Measurements from ENCODE around the gene P3H2.

The P3H2 gene

DNA sequence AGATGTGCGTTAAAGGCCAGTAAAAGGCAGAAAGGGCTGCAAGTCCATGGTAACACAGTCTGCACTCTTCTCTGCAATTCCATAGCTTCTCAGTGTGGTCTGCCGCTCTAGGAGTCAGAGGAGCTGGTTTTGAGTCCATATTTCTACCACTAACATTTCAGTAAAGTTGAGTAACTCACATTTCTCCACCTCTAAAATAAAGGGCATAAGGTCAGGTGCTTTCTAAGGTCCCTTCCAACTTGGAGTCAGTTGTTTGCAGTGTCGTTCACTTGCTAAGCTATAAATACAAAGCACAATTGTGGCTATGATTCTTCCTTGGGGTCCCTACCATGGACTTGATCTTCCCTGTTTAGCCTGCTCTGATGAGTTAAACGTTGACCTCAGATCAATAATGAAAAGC is 171.1 kb downstream of the P3H2 start:
- in situ Hi-C loops (cut with MboI; ENCODE audit: low sequenced_read_pairs) = no loop called here

DNA sequence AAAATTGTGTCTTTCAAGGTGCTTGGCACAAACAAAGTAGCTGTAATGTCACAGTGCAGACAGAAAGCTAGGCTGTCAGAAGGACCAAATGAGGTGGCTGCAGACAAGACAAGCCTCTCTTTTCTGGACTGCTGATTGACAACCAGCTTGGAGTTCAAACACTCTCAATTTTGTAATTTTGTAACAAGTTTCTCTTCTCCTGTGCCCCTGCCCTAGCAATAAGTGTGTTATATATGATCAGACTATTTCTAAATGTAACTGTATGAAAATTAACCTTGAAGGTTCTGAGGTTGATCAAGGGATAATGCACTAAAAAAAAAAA is 172.0 kb downstream of the P3H2 start:
- in situ Hi-C loops (cut with MboI; ENCODE audit: low sequenced_read_pairs) = no loop called here

DNA sequence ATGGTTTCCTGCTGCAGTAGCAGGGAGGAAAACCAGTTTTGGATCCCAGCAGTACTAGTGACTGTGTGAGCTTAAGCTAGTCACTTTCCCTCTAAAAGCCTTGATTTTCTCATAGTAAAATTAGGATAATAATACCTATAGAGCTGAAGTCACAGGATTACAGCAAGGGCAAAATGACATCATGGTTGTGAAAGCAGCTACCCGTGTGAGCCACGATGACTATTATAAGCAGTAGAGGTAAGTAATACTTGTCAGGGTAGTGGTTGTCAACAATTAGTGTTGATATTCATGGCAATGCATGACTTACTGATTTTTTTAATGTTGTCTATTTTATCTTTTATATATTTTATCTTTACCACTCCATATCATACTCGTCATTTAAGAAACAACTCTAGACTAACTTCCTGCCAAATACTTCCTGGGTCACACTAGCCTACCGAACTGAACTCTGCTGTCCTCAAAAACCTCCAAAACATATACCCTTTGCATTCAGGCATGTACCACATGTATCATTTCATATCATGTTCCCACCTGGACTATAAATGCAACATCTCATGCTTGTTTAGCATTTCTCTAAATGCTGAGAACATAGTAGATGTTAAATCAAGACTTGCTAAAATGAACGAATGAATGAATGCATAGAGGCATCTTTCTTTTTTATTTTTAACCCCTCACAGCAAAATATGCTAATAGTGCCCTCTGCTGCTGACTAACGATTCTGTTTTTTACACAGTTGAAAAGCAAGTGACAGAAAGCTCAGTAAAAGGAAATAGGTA is 172.6 kb downstream of the P3H2 start:
- in situ Hi-C loops (cut with MboI; ENCODE audit: low sequenced_read_pairs) = no loop called here

DNA sequence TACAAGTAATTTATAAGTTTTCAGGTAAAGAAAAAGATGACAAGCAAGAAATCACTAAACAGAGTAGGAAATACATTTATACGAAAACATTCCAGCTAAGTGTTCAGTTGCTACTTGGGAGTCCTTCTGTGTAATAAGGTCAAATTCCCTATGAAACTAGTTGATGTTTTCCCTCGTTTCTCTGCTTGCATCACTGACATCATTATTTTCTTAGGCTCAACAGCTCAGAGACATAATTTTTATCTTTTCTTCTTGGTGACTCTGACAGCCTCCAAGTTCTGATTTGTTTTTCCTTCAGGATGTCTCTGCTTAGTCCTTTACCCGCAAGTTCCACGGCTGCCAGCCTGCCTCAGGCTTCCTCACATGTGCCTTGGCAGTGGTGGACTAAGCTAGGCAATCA is 173.6 kb downstream of the P3H2 start:
- in situ Hi-C loops (cut with MboI; ENCODE audit: low sequenced_read_pairs) = no loop called here

DNA sequence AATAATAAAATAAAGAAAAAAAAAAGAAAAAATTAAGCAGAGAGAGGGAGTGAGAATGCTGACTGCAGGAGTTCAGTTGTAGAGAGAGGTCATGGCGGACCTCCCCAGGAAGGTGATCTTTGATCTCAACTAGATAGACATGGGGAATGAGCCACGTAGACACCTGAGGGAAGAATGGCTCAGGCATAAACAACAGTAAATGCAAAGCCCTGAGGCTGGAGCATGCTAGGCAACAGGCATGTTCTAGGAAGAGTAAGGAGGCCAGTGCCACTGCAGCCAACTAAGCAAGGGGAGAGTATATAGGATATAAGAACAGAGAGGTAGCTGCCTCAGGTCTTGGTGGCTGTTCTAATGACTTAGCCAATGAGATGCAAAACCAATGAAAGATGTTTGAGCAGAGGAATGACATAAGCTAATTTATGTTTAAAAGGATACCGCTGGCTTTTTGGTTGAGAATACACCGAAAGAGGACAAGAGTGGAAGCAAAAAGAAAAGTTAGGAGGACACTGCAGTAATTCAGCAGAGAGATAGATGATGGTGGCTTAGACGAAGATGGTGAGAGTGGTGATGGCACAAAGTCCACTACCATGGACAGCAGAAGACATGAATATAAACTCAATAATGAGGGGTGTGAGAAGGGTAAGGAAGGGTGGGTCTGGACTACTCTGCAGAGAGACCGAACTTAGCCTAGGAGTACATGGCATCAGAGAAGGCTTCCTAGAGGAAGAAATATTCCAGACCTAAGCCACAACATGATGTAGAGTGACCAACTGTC is 174.6 kb downstream of the P3H2 start:
- in situ Hi-C loops (cut with MboI; ENCODE audit: low sequenced_read_pairs) = no loop called here

DNA sequence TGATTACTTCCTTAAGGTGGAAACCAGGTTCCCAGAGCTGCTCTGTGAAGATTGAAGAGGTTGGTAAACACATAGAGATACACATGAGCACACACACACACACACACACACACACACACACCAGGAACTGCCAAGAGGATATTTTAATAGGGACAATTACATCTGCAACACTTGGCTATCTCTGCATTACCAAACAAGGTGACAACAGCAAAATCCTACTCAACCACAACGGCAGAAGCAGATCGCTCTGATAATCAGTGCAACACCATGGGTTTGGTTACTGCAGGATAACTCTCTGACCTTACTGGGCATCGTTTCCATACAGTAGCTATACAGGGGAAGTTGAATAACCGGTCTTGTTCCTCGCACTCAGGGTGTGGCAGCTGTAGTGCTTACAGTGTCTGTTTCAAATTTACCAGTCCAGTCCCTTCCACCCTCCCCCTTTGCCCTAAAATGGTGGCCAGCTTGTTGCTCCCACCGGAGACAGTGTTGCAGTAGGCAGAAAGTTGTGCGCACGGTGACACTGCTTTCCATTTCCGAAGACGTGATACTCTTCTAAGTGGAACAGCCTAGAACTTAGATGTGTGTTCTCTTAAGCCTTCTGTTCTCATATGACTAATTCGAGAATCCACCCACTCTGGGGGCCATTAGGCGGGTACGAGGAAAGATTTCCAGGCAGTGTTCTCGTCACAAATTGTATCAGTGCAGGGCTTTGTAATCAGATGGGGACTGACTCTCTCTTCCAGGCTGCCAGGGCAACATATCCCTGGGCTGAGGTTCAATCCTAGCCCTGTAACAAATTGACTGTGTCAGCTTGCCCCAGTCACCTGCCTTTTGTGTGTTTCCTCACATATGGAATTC is 176.2 kb downstream of the P3H2 start:
- in situ Hi-C loops (cut with MboI; ENCODE audit: low sequenced_read_pairs) = no loop called here

DNA sequence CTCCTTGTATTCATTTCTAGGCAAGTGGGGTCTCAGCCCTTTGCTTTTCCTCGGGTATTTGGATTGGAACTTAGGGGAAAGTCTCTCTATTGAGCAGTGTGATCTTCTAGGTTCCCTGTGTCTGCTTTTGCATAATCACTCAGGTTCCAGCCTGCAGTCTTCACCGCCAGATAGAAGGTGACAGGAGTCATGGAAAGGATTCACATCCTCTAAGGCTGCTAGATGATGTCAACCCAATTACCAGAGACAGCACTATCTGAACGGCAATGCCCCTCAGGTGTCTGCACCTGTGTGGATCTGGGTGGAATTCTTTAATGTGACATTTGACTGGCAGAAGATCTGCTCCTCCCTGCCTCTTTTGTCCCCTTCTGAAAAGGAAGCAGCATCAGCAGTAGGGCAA is 177.7 kb downstream of the P3H2 start:
- in situ Hi-C loops (cut with MboI; ENCODE audit: low sequenced_read_pairs) = no loop called here

DNA sequence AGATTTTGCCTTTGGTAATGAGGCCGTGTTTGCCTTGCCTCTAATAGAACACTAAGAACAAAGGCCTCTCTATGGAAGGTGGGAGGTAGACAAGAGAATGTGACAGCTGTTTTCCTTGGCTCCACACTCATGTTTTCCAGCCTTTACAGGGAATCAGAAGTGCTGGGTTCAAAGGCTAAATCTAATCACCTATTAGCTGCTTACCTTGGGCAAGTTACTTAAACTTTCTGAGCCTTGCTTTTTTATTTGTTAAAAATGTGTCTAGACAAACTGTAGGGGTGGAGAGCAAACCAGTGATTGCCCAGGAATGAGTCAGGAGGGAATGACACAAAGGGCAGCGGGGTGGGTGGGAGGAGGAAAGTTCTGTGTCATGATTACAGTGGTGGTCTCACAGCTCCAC is 179.0 kb downstream of the P3H2 start:
- in situ Hi-C loops (cut with MboI; ENCODE audit: low sequenced_read_pairs) = no loop called here

DNA sequence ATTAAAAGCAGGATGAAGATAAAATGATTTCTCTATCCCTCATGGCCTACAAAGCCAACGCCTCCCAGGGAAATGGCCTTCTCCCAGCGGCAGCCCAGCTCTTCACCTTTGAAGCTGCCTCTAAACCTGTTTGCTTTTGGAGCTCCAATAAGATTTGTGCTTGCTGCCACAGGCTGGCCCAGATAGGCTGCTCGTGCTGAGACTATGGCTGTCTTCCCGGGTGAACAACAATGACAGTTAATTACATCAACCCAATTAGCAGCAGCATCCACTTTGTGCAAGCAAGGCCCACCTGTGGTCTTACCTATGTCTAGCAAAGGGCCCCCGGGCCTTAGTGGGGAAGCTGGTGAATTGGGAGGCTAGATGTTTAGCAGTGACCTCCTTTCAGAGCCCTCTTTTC is 179.6 kb downstream of the P3H2 start:
- in situ Hi-C loops (cut with MboI; ENCODE audit: low sequenced_read_pairs) = no loop called here

DNA sequence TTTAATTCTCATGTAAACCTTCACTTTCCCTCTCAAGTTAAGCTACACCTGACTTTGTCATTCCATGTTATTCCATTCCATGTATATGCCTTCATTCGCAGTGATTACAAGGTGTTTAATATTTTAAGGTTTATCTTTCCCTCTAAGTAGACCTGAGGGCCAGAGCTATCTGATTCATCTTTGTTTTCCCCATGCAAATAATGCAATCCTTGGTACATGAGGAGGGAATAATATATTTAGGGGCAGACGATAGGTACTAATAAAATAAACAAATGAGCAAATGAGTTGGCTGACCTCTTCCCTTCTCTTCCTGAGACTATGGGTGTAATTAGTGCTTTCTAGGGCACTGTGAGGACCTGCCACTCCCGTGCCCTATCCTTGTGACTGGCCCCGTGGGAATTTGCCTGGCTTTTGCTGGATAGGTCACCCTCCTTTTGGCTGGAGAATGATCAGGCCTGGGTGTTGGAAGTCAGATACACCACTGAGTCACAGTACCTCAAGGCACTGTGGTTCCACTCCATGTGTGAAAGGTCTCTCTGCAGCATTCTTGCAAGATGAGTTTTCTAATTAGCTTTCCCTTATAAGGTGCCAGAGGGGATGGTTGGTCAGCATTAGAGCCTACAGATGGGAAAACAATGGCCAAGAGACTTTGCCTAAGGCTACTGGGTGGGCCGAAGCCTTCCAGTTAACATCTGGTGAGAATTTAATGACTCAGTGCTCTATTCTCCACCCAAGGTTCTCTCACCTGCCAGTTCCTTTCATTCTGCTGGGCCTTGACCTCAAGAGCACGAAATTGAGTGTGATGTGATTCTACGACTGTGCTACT is 183.2 kb downstream of the P3H2 start:
- in situ Hi-C loops (cut with MboI; ENCODE audit: low sequenced_read_pairs) = no loop called here

DNA sequence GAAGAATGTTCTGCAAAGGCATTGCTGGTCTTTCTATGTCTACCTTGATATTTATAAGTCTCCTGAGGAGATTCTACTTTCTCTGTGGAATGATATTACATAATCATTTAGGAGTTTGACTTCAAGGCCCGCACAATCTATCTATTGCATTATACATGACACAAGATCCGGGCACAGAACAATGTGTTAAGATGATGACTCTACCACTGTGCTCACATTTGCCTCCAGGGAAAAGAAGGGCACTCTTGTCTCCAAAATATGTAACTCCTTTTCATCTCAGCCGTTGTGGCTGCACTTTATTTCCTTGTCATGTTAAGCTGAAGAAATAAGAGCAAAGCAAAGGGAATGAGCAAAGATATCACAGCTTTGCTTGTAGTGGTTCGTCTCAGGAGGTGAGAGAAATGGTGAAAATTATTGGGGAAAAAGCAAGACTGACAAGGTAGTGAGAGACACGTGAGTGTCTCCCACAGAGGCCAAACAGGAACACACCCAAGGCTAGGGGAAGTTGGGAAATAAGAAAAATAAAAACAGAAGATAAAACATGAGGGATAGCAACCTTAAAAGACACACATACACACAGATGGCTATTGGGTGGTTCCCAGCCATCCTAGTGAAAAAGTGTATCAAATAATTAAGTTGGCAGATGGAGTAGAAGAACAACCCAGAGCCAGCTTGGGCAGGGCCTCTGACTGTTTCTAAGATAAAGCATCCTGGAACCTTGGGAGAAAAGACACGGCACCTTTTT is 184.3 kb downstream of the P3H2 start:
- in situ Hi-C loops (cut with MboI; ENCODE audit: low sequenced_read_pairs) = no loop called here

DNA sequence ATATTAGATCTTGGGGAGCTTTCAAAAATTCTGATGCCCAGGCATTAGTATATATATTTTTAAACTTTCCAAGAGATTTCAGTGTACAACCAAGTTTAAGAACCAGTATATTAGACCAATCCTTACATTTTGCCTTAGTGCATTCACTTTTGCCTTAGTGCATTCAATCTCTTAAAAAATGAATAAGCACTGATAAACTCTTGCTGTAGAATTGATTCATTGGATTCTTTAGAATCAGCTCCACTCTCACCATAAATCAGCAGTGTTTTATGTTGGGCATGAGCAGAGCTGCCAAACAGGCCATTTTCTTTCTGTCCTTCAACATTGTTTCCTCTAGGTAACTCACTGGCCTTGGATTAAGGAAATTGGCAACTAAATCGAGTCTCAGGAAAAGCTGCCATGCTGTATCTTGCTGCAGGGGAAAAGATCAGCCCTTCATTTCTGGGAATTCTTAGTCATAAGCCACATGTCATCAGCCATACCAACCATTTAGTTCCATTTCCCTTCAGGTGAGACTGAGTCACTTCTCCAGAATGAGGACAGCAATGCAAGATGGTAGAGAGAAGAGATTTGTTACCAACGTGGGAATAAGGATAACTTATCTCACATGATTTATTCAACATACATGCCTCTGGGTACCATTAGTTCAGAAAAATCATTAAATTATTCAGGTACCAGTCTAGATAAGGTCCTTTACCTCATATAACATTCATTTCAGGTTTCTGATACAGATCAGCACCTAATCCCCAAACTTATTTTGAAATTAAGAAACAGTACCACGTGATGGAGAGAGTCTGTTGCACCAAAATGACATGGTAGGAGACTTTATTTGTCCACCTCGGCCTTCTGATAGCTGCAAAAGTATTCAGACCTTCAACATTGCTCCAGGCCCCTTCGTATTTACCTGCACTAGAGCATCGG is 192.5 kb downstream of the P3H2 start:
- in situ Hi-C loops (cut with MboI; ENCODE audit: low sequenced_read_pairs) = no loop called here

DNA sequence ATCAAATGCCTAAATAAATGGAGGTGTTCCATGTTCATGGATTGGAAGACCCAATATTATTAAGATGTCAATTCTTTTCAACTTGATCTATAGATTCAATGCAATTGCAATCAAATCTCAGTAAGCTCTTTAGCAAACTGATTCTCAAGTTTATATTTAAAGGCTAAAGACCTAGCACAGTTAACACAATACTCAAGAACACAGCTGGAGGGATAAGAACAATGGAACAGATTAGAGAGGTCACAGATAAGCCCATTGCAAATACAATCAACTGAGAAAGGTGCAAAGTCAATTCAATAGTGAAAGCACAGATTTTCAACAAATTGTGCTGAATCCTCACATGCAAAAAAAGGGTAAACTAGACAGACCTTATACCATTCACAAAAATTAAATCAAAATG is 198.9 kb downstream of the P3H2 start:
- in situ Hi-C loops (cut with MboI; ENCODE audit: low sequenced_read_pairs) = no loop called here

DNA sequence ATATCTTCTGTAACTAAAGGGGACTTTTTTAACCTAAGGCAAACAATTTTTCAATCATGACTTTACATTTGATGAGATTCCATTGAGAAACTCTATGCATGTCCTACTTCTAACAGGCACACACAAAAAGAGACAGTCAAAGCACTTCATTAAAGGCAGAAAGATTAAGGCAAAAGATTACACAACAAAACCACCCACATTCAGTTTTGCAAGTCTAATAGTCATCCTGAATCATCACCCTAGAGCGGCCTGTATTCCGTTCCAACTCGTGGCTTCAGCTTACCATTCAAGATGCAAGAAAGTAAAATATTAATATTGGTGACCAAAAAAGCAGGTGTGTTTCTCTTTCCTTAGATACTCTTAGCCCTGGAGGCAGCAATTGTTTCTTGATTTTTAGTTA is 205.9 kb downstream of the P3H2 start:
- in situ Hi-C loops (cut with MboI; ENCODE audit: low sequenced_read_pairs) = no loop called here

DNA sequence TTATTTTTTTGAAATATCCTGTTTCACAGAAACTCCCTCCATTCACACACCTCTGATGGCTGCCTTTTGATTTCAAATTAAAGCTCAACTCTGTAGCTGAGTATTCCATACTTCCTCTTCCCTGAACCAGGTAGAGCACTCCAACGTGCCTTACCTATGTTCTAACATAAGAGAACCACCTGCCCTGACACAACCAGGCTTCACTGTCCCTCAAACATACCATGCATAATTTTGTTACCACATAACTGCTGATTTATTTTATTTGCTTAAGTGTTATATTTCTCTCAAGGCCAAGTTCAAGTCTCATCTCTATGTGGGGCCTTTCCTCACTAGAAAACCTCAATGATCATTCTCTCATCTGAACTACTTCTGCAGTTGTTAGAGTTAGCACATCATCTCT is 209.7 kb downstream of the P3H2 start:
- in situ Hi-C loops (cut with MboI; ENCODE audit: low sequenced_read_pairs) = no loop called here

DNA sequence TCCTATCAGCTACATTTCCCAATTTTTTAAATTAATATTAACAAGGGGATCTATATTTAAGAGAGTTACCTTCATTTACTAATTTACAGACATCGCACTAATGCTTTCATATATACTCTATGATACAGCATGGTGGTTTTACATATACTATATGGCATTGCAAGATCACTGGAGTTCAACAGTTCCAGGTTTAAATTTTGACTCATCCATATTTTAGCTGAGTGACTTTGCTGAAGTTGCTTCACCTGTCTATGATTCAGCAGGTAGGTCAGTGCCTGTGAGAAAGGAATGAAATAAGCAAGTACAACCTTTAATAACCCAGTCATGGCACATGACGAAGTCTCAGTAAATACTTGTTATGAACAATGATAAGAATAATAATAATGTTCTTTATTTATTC is 211.1 kb downstream of the P3H2 start:
- in situ Hi-C loops (cut with MboI; ENCODE audit: low sequenced_read_pairs) = no loop called here

DNA sequence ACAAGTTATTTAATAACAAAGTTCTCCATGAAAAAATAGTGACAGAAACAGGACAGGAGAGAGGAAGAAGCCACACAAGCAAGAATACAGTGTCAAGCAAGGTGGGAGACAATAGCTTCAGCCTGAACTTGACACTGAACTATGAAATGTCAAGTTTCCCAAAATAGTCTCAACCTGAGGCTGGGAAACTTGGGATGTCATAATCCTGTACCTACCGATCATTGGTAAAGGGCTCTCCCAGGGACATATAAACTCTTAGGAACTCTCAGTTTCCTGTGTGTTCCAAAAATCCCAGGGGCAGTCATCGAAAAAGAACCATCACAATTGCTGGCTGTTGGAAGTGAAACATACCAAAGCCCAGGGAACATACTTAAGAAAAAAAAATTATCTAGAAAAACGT is 211.6 kb downstream of the P3H2 start:
- in situ Hi-C loops (cut with MboI; ENCODE audit: low sequenced_read_pairs) = no loop called here

DNA sequence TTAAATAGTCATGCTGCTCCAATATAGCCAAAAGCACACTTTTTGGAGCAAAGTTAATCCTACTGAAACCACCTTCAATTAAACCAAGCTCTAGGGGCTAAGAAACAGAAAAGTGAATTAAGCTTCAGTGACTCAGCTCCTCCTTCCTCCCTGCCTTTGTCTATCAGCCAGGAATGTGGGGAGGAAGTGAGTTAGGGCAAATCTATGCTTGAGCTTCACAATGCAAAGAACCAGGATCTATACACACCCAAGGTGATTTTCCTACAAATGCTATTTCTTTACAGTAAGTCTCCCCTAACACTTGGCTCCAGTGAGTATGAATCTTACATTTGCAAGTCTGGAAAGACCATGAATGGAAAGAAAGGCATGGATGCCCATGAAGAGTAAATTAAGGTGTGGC is 212.1 kb downstream of the P3H2 start:
- in situ Hi-C loops (cut with MboI; ENCODE audit: low sequenced_read_pairs) = no loop called here

DNA sequence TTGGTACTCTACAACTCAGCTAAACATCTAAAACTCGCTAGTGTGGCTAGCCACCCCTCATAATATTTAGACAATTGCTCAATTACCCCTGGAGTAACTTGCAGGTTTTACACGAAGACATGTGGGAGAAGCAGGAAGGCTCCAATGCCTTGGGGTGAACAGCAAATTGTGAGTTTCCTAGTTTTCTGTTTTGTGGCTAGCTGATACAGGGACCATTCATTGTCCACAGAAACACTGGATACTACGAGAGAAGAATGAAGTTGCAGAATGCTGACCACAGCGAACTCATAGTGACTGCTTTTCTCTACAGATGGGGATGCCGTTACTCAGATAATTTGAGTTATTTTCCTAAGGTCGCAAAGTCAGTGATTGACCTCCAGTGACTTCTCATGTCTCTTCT is 212.9 kb downstream of the P3H2 start:
- in situ Hi-C loops (cut with MboI; ENCODE audit: low sequenced_read_pairs) = no loop called here
